ENCODE data around the gene PRKCE. TPM values are rescaled to one million over a fixed set of nuclear protein-coding genes. Genes with fewer than 3 reads are reported as not detected.

Gene PRKCE
- total and polyA plus RNA-seq, 2 experiments from 2014 or later: 0.94 to 1.2 TPM

- H3K9me2 ChIP-seq (ENCODE audit: insufficient read depth): no peaks in the 10 kb centered on the region
Observed at GRCh38 chr2:45988879-45989278, 337.4 kb downstream of the PRKCE start.

More at GRCh38 chr2:45988879-45989278, 337.4 kb downstream of the PRKCE start:
- Histone ChIP-seq H3K27ac (ENCODE audit: low read depth) (no peak overlapping the region), H3K4me2 (no peak overlapping the region), H3K4me3 (no peak overlapping the region), H3K79me2 (replicated peaks; ENCODE audit: insufficient read depth) (no peaks in the 10 kb centered on the region), H2AFZ (no peak overlapping the region), H3K36me3 (ENCODE audit: insufficient read depth) (no peaks in the 10 kb centered on the region), H3K4me1 (ENCODE audit: insufficient read depth) (no peaks in the 10 kb centered on the region), H3F3A (replicated peaks; ENCODE audit: low read depth) (no peaks in the 10 kb centered on the region), H3K27me3 (ENCODE audit: insufficient read depth) (no peaks in the 10 kb centered on the region), H4K20me1 (replicated peaks; ENCODE audit: insufficient read depth) (no peaks in the 10 kb centered on the region)
- Mint-ChIP-seq H3K4me3 (no peak overlapping the region), H3K4me1 (peaks cover 18% of the 10 kb centered on the region; the same call in 2 of the 3 replicates), H3K9me3 (no peaks in the 10 kb centered on the region), H3K27ac (no peak overlapping the region), H3K36me3 (ENCODE audit: low read depth) (no peaks in the 10 kb centered on the region), H3K27me3 (ENCODE audit: insufficient read depth, low read depth, poor library complexity) (peaks cover 2% of the 10 kb centered on the region)
- DNase-seq (ENCODE audit: low spot score) (no peak), ATAC-seq (no peak)
- no peak for TF ChIP-seq NANOG (IDR thresholded peaks at IDR 0.05; ENCODE audit: borderline replicate concordance)
- TF ChIP-seq EZH2phosphoT487 (IDR thresholded peaks at IDR 0.05; ENCODE audit: unreplicated experiment): no peak
- no peak for TF ChIP-seq ETS1 (IDR thresholded peaks at IDR 0.05)
- no peak for TF ChIP-seq CREB1 (CRISPR knock-in tag; IDR thresholded peaks at IDR 0.05; ENCODE audit: low read depth)
- TF ChIP-seq ZNF462 (CRISPR knock-in tag; IDR thresholded peaks at IDR 0.05): no peak
- TF ChIP-seq POLR2AphosphoS5 (IDR thresholded peaks at IDR 0.05; ENCODE audit: low read depth): no peak
- no peak for TF ChIP-seq JUNB (IDR thresholded peaks at IDR 0.05; ENCODE audit: unreplicated experiment)
- no peak for TF ChIP-seq STAT1 (IDR thresholded peaks at IDR 0.05; ENCODE audit: unreplicated experiment)
- TF ChIP-seq ZNF331 (CRISPR knock-in tag; IDR thresholded peaks at IDR 0.05; ENCODE audit: low read depth): no peak
- TF ChIP-seq, protein P1, sequence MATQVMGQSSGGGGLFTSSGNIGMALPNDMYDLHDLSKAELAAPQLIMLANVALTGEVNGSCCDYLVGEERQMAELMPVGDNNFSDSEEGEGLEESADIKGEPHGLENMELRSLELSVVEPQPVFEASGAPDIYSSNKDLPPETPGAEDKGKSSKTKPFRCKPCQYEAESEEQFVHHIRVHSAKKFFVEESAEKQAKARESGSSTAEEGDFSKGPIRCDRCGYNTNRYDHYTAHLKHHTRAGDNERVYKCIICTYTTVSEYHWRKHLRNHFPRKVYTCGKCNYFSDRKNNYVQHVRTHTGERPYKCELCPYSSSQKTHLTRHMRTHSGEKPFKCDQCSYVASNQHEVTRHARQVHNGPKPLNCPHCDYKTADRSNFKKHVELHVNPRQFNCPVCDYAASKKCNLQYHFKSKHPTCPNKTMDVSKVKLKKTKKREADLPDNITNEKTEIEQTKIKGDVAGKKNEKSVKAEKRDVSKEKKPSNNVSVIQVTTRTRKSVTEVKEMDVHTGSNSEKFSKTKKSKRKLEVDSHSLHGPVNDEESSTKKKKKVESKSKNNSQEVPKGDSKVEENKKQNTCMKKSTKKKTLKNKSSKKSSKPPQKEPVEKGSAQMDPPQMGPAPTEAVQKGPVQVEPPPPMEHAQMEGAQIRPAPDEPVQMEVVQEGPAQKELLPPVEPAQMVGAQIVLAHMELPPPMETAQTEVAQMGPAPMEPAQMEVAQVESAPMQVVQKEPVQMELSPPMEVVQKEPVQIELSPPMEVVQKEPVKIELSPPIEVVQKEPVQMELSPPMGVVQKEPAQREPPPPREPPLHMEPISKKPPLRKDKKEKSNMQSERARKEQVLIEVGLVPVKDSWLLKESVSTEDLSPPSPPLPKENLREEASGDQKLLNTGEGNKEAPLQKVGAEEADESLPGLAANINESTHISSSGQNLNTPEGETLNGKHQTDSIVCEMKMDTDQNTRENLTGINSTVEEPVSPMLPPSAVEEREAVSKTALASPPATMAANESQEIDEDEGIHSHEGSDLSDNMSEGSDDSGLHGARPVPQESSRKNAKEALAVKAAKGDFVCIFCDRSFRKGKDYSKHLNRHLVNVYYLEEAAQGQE (IDR thresholded peaks at IDR 0.05; ENCODE audit: unreplicated experiment): no peak
- TF ChIP-seq ZNF114 (CRISPR knock-in tag; IDR thresholded peaks at IDR 0.05): no peak
